Liver (tissue), 9 donors: Measurements from ENCODE around the gene SYT14. TPM values are rescaled to one million over a fixed set of nuclear protein-coding genes. Genes with fewer than 3 reads are reported as not detected.
"Not testable (repeated sequence)": the region's sequence is repeated elsewhere in the genome, so short reads cannot be mapped to it uniquely, and the experiment has no call there.

Experiments used
- DNase-seq: peaks from one replicate; pipeline ENCODE4 v3.0.0-alpha.2; 2017; ENCODE audit warnings: low spot score
- H3K27ac ChIP-seq, 2 donors: one replicate each; pipeline ENCODE4 v1.7.0; 2013; ENCODE audit warnings: inconsistent platforms in 2 of 2, low read length in 2 of 2, control low read depth in 1 of 2, low read depth in 1 of 2, mild to moderate bottlenecking in 1 of 2
- H3K27me3 ChIP-seq, 4 donors: one replicate each; pipeline versions ENCODE4 v1.6.1 to v1.7.0; 2013; ENCODE audit warnings: low read length in 3 of 4, inconsistent platforms in 1 of 4, mild to moderate bottlenecking in 1 of 4, moderate library complexity in 1 of 4; ENCODE audit not compliant: control insufficient read depth in 4 of 4, insufficient read depth in 4 of 4
- H3K36me3 ChIP-seq, 4 donors: one replicate each; pipeline versions ENCODE4 v1.6.1 to v1.7.0; 2013; ENCODE audit warnings: low read length in 3 of 4, mild to moderate bottlenecking in 3 of 4, low read depth in 1 of 4, moderate library complexity in 1 of 4; ENCODE audit not compliant: control insufficient read depth in 4 of 4, insufficient read depth in 3 of 4
- H3K4me1 ChIP-seq, 4 donors: one replicate each; pipeline versions ENCODE4 v1.6.1 to v1.7.0; 2013; ENCODE audit warnings: low read length in 3 of 4, mild to moderate bottlenecking in 3 of 4, moderate library complexity in 1 of 4; ENCODE audit not compliant: control insufficient read depth in 4 of 4, insufficient read depth in 4 of 4
- H3K4me3 ChIP-seq, 3 donors: one replicate each; pipeline versions ENCODE4 v1.6.1 to v1.7.0; 2013; ENCODE audit warnings: low read length in 3 of 3, control low read depth in 1 of 3, low read depth in 1 of 3, mild to moderate bottlenecking in 1 of 3
- H3K9ac ChIP-seq, 2 donors: one replicate each; pipeline ENCODE4 v1.7.0; 2013; ENCODE audit warnings: low read length in 2 of 2, mild to moderate bottlenecking in 2 of 2, moderate library complexity in 2 of 2, control low read depth in 1 of 2, low read depth in 1 of 2
- H3K9me3 ChIP-seq, 4 donors: one replicate each; pipeline versions ENCODE4 v1.6.1 to v1.7.0; 2013; ENCODE audit warnings: low read length in 3 of 4; ENCODE audit not compliant: control insufficient read depth in 4 of 4
- CTCF ChIP-seq: fragments of 150-350 bp; IDR thresholded peaks from 2 replicates; pipeline ENCODE4 v1.5.1; 2017; ENCODE audit warnings: improper control_type of control experiment, low read depth, low read length; ENCODE audit not compliant: missing input control
- EGR1 ChIP-seq, 2 donors: IDR thresholded peaks; 2 replicates each; pipeline ENCODE4 v1.6.1; 2016 to 2018; ENCODE audit warnings: antibody characterized with exemption in 2 of 2, low read depth in 2 of 2
- FOXA1 ChIP-seq: IDR thresholded peaks from 2 replicates; pipeline ENCODE4 v1.6.1; 2016; ENCODE audit warnings: antibody characterized with exemption
- FOXA2 ChIP-seq: IDR thresholded peaks from 2 replicates; pipeline ENCODE4 v1.6.1; 2016; ENCODE audit warnings: antibody characterized with exemption
- GABPA ChIP-seq, 2 donors: IDR thresholded peaks in 1 of 2; conservative IDR thresholded peaks in 1 of 2; 2 replicates each; pipeline ENCODE4 v1.6.1; 2016; ENCODE audit warnings: antibody characterized with exemption in 2 of 2, mild to moderate bottlenecking in 1 of 2, moderate library complexity in 1 of 2
- HNF4A ChIP-seq, 2 donors: conservative IDR thresholded peaks; 2 replicates each; pipeline ENCODE4 v1.6.1; 2016; ENCODE audit warnings: antibody characterized with exemption in 2 of 2, mild to moderate bottlenecking in 2 of 2
- HNF4G ChIP-seq: IDR thresholded peaks from 2 replicates; pipeline ENCODE4 v1.6.1; 2016; ENCODE audit warnings: antibody characterized with exemption
- JUND ChIP-seq, 2 donors: IDR thresholded peaks; 2 replicates each; pipeline ENCODE4 v1.6.1; 2016; ENCODE audit warnings: antibody characterized with exemption in 2 of 2
- NR2F2 ChIP-seq: IDR thresholded peaks from 2 replicates; pipeline ENCODE4 v1.6.1; 2016; ENCODE audit warnings: antibody characterized with exemption
- RAD21 ChIP-seq, 2 donors: IDR thresholded peaks; 2 replicates each; pipeline ENCODE4 v1.6.1; 2016; ENCODE audit warnings: antibody characterized with exemption in 2 of 2, mild to moderate bottlenecking in 2 of 2
- REST ChIP-seq: IDR thresholded peaks from 2 replicates; pipeline ENCODE4 v1.6.1; 2016; ENCODE audit warnings: antibody characterized with exemption, mild to moderate bottlenecking
- RXRA ChIP-seq, 2 donors: IDR thresholded peaks; 2 replicates each; pipeline ENCODE4 v1.6.1; 2017 to 2018; ENCODE audit warnings: antibody characterized with exemption in 2 of 2, mild to moderate bottlenecking in 1 of 2
- SP1 ChIP-seq: IDR thresholded peaks from 2 replicates; pipeline ENCODE4 v1.6.1; 2018; ENCODE audit warnings: antibody characterized with exemption, mild to moderate bottlenecking
- TAF1 ChIP-seq: conservative IDR thresholded peaks from 2 replicates; pipeline ENCODE4 v1.6.1; 2016; ENCODE audit warnings: antibody characterized with exemption, mild to moderate bottlenecking
- YY1 ChIP-seq: IDR thresholded peaks from 2 replicates; pipeline ENCODE4 v1.6.1; 2016; ENCODE audit warnings: antibody characterized with exemption, mild to moderate bottlenecking
- WGBS: extraction: QIAGEN DNeasy Blood & Tissue Kit; methylation state at CpG from one replicate; pipeline ENCODE4 v1.1.7; 2013; 5-methylcytosine and 5-hydroxymethylcytosine counted together
- polyA plus RNA-seq, 2 donors: library from polyadenylated mRNA; stranded (reverse) in 1 of 2; unstranded in 1 of 2; fragments of 200-250 nt in 1 of 2; fragments of >200 nt in 1 of 2; fragmentation: Nextera tagmentation in 1 of 2; extraction: Ambion mirVana in 1 of 2; gene quantifications; one replicate each; pipeline versions ENCODE4 v1.2.1 to v1.2.3, GENCODE V29; 2013 to 2015
- total RNA-seq, 2 donors: library from RNA; depleted of rRNA; stranded (reverse); fragments of >200 nt; gene quantifications; one replicate each; pipeline ENCODE4 v1.2.3, GENCODE V29; 2014
- TF ChIP-seq, protein P1 (sequence below): IDR thresholded peaks from 2 replicates; pipeline ENCODE4 v1.6.1; 2016; ENCODE audit warnings: antibody characterized with exemption
- TF ChIP-seq, protein P2 (sequence below): IDR thresholded peaks from 2 replicates; pipeline ENCODE4 v1.6.1; 2016; ENCODE audit warnings: antibody characterized with exemption
- TF ChIP-seq, protein P3 (sequence below): IDR thresholded peaks from 2 replicates; pipeline ENCODE4 v1.6.1; 2016; ENCODE audit warnings: antibody characterized with exemption
- donor health status: healthy.
- donor health status: healthy.
- donor health status: healthy.
- donor health status: healthy.
- donor health status: healthy.

SYT14 gene
- total and polyA plus RNA-seq, 4 donors: not detected

- H3K27me3 ChIP-seq: peaks cover 0 to 2% (median 0%) of the 10 kb centered on the region in 4 donors
- TF ChIP-seq JUND (IDR thresholded peaks at IDR 0.05) (no peak), NR2F2 (no peak), GABPA (IDR thresholded peaks at IDR 0.05 in 1 of 2, conservative IDR thresholded peaks at IDR 0.05 in 1 of 2) (no peak)
- TF ChIP-seq, protein P1, sequence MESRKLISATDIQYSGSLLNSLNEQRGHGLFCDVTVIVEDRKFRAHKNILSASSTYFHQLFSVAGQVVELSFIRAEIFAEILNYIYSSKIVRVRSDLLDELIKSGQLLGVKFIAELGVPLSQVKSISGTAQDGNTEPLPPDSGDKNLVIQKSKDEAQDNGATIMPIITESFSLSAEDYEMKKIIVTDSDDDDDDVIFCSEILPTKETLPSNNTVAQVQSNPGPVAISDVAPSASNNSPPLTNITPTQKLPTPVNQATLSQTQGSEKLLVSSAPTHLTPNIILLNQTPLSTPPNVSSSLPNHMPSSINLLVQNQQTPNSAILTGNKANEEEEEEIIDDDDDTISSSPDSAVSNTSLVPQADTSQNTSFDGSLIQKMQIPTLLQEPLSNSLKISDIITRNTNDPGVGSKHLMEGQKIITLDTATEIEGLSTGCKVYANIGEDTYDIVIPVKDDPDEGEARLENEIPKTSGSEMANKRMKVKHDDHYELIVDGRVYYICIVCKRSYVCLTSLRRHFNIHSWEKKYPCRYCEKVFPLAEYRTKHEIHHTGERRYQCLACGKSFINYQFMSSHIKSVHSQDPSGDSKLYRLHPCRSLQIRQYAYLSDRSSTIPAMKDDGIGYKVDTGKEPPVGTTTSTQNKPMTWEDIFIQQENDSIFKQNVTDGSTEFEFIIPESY: no peak
- 43% methylated on average over 4 of the region's 4 CpGs for WGBS
- H3K27ac ChIP-seq: no peak overlapping the region
- DNase-seq: no peak
- H3K36me3 ChIP-seq: no peaks in the 10 kb centered on the region
- H3K9ac ChIP-seq: no peak overlapping the region
- H3K4me1 ChIP-seq: no peaks in the 10 kb centered on the region
- H3K4me3 ChIP-seq: no peak overlapping the region
- H3K9me3 ChIP-seq: peaks cover 0 to 1% (median 0%) of the 10 kb centered on the region in 4 donors
These were observed 42.3 kb upstream of the SYT14 start for GRCh38 chr1:209895709-209896108.

GRCh38 chr1:209896346-209896745 lies 41.7 kb upstream of the SYT14 start:
- Histone ChIP-seq H3K36me3 (no peaks in the 10 kb centered on the region), H3K9me3 (peaks cover 0 to 1% (median 0%) of the 10 kb centered on the region in 4 donors), H3K4me1 (no peaks in the 10 kb centered on the region), H3K4me3 (no peak overlapping the region), H3K9ac (no peak overlapping the region), H3K27me3 (peaks cover 0 to 2% (median 0%) of the 10 kb centered on the region in 4 donors), H3K27ac (no peak overlapping the region)
- no peak for DNase-seq
- WGBS: 78% methylated on average over 4 of the region's 4 CpGs
- TF ChIP-seq RAD21 (IDR thresholded peaks at IDR 0.05): no peak
- TF ChIP-seq CTCF: no peak
- TF ChIP-seq HNF4A (conservative IDR thresholded peaks at IDR 0.05): no peak
- no peak for TF ChIP-seq SP1
- TF ChIP-seq JUND (IDR thresholded peaks at IDR 0.05): no peak
- TF ChIP-seq, protein P1: no peak
- no peak for TF ChIP-seq FOXA2
- TF ChIP-seq RXRA (IDR thresholded peaks at IDR 0.05): no peak
- no peak for TF ChIP-seq FOXA1
- TF ChIP-seq, protein P2, sequence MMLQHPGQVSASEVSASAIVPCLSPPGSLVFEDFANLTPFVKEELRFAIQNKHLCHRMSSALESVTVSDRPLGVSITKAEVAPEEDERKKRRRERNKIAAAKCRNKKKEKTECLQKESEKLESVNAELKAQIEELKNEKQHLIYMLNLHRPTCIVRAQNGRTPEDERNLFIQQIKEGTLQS: no peak
- TF ChIP-seq REST: no peak
- no peak for TF ChIP-seq TAF1
- TF ChIP-seq NR2F2: no peak
- no peak for TF ChIP-seq HNF4G
- no peak for TF ChIP-seq YY1
- TF ChIP-seq EGR1 (IDR thresholded peaks at IDR 0.05; ENCODE audit: low read depth in 2 of 2): no peak
- TF ChIP-seq, protein P3, sequence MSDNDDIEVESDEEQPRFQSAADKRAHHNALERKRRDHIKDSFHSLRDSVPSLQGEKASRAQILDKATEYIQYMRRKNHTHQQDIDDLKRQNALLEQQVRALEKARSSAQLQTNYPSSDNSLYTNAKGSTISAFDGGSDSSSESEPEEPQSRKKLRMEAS: no peak

GRCh38 chr1:209898271-209898670 lies 39.7 kb upstream of the SYT14 start:
- not testable (repeated sequence) for H3K27me3 ChIP-seq, H3K4me3 ChIP-seq, H3K27ac ChIP-seq, H3K4me1 ChIP-seq, H3K9ac ChIP-seq, H3K36me3 ChIP-seq, H3K9me3 ChIP-seq, DNase-seq
- WGBS: 75% methylated on average over 6 of the region's 6 CpGs
